DND-41 (cell line): ENCODE data around the gene COL8A1.

Experiments used
- ATAC-seq: fragments of 200-7000 bp; cut with Tn5 transposase; 3 replicates; pipeline ENCODE4 v1.9.1; 2021; ENCODE audit warnings: low read depth; ENCODE audit not compliant: insufficient read depth
- DNase-seq: peaks from one replicate; pipeline ENCODE4 v3.0.0-alpha.2; 2020
- H2AFZ ChIP-seq: 2 replicates; pipeline ENCODE4 v1.6.0; 2012; ENCODE audit warnings: low read depth, low read length
- H3K27ac ChIP-seq: 2 replicates; pipeline ENCODE4 v1.5.1; 2012; ENCODE audit warnings: low read length, inconsistent platforms
- H3K27me3 ChIP-seq: fragments of 200-600 bp; sonication (generic); 2 replicates; pipeline ENCODE4 v1.6.0; 2012; ENCODE audit warnings: low read length, mild to moderate bottlenecking, inconsistent platforms; ENCODE audit not compliant: insufficient read depth, poor library complexity
- H3K36me3 ChIP-seq: 2 replicates; pipeline ENCODE4 v1.5.1; 2012; ENCODE audit warnings: low read length, inconsistent platforms; ENCODE audit not compliant: insufficient read depth
- H3K4me1 ChIP-seq: 2 replicates; pipeline ENCODE4 v1.5.1; 2012; ENCODE audit warnings: mild to moderate bottlenecking, low read length; ENCODE audit not compliant: insufficient read depth
- H3K4me2 ChIP-seq: 2 replicates; pipeline ENCODE4 v1.6.0; 2012; ENCODE audit warnings: mild to moderate bottlenecking, moderate library complexity, low read length, inconsistent platforms; ENCODE audit not compliant: insufficient read depth
- H3K4me3 ChIP-seq, 2 experiments: fragments of 200-600 bp in 1 of 2; shearing (Covaris generic) in 1 of 2; 2 replicates each; pipeline ENCODE4 v1.5.1; 2012 to 2016; ENCODE audit warnings: inconsistent platforms in 2 of 2, low read length in 2 of 2, mild to moderate bottlenecking in 2 of 2, low read depth in 1 of 2, moderate library complexity in 1 of 2
- H3K79me2 ChIP-seq: 2 replicates; pipeline ENCODE4 v1.6.0; 2012; ENCODE audit warnings: low read length, inconsistent platforms; ENCODE audit not compliant: insufficient read depth
- H3K9ac ChIP-seq: 2 replicates; pipeline ENCODE4 v1.6.0; 2012; ENCODE audit warnings: low read depth, mild to moderate bottlenecking, inconsistent platforms, low read length, moderate library complexity
- H3K9me3 ChIP-seq: 2 replicates; pipeline ENCODE4 v1.5.1; 2012; ENCODE audit warnings: low read length, moderate library complexity, mild to moderate bottlenecking, inconsistent platforms; ENCODE audit not compliant: insufficient read depth, severe bottlenecking
- H4K20me1 ChIP-seq: 2 replicates; pipeline ENCODE4 v1.6.0; 2012; ENCODE audit warnings: low read length; ENCODE audit not compliant: insufficient read depth
- EZH2 ChIP-seq: IDR thresholded peaks from 3 replicates; pipeline ENCODE4 v1.6.1; 2012; ENCODE audit warnings: borderline replicate concordance, low read depth, mild to moderate bottlenecking, moderate library complexity, low read length, inconsistent platforms; ENCODE audit not compliant: severe bottlenecking
- TF ChIP-seq, protein P1 (sequence below): IDR thresholded peaks from 2 replicates; pipeline ENCODE4 v1.5.1; 2012; ENCODE audit warnings: borderline replicate concordance, low read length, moderate library complexity, mild to moderate bottlenecking; ENCODE audit not compliant: poor library complexity, severe bottlenecking; ENCODE audit errors: extremely low read depth

The COL8A1 gene

DNA sequence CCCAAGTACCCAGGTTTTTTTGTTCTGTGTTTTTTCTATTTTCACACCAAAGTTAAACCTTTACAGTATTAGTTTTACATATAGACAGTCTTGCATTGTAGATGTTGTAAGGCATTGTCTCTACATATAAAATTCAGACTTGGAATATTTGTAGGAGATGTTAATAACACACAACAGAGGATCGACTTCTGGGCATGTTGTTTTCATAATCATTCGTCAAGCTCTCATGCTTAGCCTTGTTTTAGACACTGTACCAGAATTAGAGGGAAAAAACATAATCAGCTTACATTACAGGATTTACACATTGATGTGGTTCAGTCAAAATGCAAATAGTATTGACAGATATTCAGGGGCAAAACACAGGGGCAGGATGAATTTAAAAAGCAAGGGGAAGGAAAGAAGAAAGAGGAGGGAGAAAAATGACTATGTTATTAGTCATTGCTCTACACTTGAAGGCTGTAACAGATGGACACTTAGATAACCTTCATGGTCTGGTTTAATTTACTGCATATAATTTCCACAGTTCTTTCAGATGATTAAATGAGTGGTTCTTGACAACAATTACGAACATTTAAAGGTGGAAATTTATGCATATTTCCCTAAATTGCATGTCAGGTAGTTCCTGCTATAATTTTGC, 186.7 kb downstream of the COL8A1 start:
- H3K36me3 ChIP-seq, result no peaks in the 10 kb centered on the region
- DNase-seq (no peak), ATAC-seq (no peak)
- H3K9ac ChIP-seq, result no peak overlapping the region
- no peak overlapping the region for H3K4me3 ChIP-seq
- TF ChIP-seq, protein P1, sequence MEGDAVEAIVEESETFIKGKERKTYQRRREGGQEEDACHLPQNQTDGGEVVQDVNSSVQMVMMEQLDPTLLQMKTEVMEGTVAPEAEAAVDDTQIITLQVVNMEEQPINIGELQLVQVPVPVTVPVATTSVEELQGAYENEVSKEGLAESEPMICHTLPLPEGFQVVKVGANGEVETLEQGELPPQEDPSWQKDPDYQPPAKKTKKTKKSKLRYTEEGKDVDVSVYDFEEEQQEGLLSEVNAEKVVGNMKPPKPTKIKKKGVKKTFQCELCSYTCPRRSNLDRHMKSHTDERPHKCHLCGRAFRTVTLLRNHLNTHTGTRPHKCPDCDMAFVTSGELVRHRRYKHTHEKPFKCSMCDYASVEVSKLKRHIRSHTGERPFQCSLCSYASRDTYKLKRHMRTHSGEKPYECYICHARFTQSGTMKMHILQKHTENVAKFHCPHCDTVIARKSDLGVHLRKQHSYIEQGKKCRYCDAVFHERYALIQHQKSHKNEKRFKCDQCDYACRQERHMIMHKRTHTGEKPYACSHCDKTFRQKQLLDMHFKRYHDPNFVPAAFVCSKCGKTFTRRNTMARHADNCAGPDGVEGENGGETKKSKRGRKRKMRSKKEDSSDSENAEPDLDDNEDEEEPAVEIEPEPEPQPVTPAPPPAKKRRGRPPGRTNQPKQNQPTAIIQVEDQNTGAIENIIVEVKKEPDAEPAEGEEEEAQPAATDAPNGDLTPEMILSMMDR, result no peak
- TF ChIP-seq EZH2, result no peak
- peaks cover 6% of the 10 kb centered on the region; the same call in 1 of the 2 replicates for H3K79me2 ChIP-seq
- H4K20me1 ChIP-seq, result peaks cover 2% of the 10 kb centered on the region; the same call in 1 of the 2 replicates
- no peak overlapping the region for H3K4me2 ChIP-seq
- H3K9me3 ChIP-seq, result no peaks in the 10 kb centered on the region
- H3K27ac ChIP-seq, result no peak overlapping the region
- H3K27me3 ChIP-seq, result no peaks in the 10 kb centered on the region
- H3K4me1 ChIP-seq, result no peaks in the 10 kb centered on the region
- no peak overlapping the region for H2AFZ ChIP-seq

DNA sequence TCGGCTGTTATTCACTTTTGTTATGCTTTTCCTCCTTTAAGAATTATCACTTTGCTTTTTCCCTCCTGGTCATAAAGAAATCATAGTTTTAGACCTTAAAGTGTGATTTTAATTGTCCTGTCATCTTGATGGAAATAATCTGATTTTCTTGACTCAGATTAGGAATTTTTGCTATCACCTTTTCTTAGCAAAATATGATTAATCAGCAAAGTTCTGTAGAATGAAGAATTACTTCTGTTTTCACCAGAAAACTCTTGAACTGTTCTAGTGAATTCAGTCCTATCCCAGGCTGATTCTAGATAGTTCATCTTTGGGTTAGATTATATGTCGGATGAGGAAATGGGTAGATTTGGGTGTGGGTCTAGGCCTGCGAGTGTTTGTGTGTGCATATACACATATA, 191.4 kb downstream of the COL8A1 start:
- DNase-seq, result no peak
- Histone ChIP-seq H3K9ac (no peak overlapping the region), H3K36me3 (no peaks in the 10 kb centered on the region), H3K4me3 (no peak overlapping the region), H4K20me1 (peaks cover 13% of the 10 kb centered on the region), H3K4me1 (no peaks in the 10 kb centered on the region), H2AFZ (no peak overlapping the region), H3K27me3 (no peaks in the 10 kb centered on the region), H3K79me2 (peaks cover 8% of the 10 kb centered on the region; the same call in 1 of the 2 replicates), H3K27ac (no peak overlapping the region), H3K9me3 (no peaks in the 10 kb centered on the region), H3K4me2 (no peak overlapping the region)
- no peak for ATAC-seq
- TF ChIP-seq, protein P1, result no peak
- no peak for TF ChIP-seq EZH2

DNA sequence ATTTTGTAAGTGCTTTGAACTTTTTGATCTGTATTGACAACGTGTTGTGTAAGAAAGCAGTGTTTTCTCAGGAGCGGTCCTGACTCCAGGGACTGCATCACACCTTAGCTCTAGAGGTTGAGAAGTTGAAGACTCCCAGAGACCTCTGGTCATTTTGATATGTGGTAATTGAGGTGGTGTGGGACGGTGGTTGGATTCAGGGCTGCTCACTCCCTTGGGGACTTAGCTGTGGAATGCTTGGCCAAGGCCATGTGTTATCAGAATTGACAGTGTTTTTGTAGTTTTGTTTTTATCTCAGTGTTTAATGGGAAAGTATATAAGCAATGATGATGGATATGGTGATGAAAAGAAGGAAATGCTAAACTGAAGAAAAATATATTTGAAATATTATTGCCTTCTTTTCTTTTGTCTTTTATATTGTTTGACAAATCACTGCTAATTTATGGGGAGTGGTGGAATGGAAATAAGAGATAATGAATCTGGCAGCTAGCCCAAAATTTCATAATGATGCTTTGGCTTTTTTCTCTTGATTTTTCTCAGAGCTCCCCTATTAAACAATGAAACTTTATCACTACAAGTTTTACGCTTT, 195.3 kb downstream of the COL8A1 start:
- no peak for TF ChIP-seq EZH2
- TF ChIP-seq, protein P1, result no peak
- Histone ChIP-seq H3K9me3 (no peaks in the 10 kb centered on the region), H3K36me3 (no peaks in the 10 kb centered on the region), H3K4me3 (no peak overlapping the region), H2AFZ (no peak overlapping the region), H3K9ac (no peak overlapping the region), H4K20me1 (peaks cover 20% of the 10 kb centered on the region), H3K27ac (no peak overlapping the region), H3K4me2 (no peak overlapping the region), H3K27me3 (no peaks in the 10 kb centered on the region), H3K79me2 (peaks cover 5% of the 10 kb centered on the region; the same call in 1 of the 2 replicates), H3K4me1 (no peaks in the 10 kb centered on the region)
- no peak for ATAC-seq
- no peak for DNase-seq
